Cardiac muscle cell (in vitro differentiated cells and primary cell): Measurements from ENCODE around the gene TSPYL2. TPM values are rescaled to one million over a fixed set of nuclear protein-coding genes. Genes with fewer than 3 reads are reported as not detected.
A peak's percentile ranks its signal among the peaks of the same experiment; 100 is the strongest.

Source experiments
- DNase-seq, 2 donors: peaks; one replicate each; pipeline versions ENCODE4 v3.0.0 to v3.0.0-alpha.2; 2010 to 2017; ENCODE audit warnings: low read depth in 1 of 2, low spot score in 1 of 2
- H3K27ac ChIP-seq: fragments of 200-600 bp; sonication (generic); 2 replicates; pipeline ENCODE4 v1.5.1; 2016
- H3K27me3 ChIP-seq: fragments of 200-600 bp; sonication (generic); 2 replicates; pipeline ENCODE4 v1.6.0; 2016; ENCODE audit warnings: control low read depth
- H3K36me3 ChIP-seq: fragments of 200-600 bp; sonication (generic); 2 replicates; pipeline ENCODE4 v1.5.1; 2016; ENCODE audit warnings: control low read depth
- H3K4me1 ChIP-seq: fragments of 200-600 bp; sonication (generic); 2 replicates; pipeline ENCODE4 v1.8.1; 2017; ENCODE audit warnings: low read depth, mild to moderate bottlenecking, mixed run types
- H3K4me3 ChIP-seq: fragments of 200-600 bp; sonication (generic); 2 replicates; pipeline ENCODE4 v1.5.1; 2016; ENCODE audit warnings: mild to moderate bottlenecking
- H3K9me3 ChIP-seq: fragments of 200-600 bp; sonication (generic); 2 replicates; pipeline ENCODE4 v1.5.1; 2017; ENCODE audit warnings: low read depth, mild to moderate bottlenecking, control low read depth
- polyA plus RNA-seq: library from polyadenylated mRNA; unstranded; fragments of >200 nt; fragmentation: Nextera tagmentation; extraction: Ambion mirVana; gene quantifications from 2 replicates; pipeline ENCODE4 v1.2.1, GENCODE V29; 2016
- total RNA-seq: library from RNA; depleted of rRNA; stranded (reverse); fragments of >200 nt; gene quantifications from 2 replicates; pipeline ENCODE4 v1.2.3, GENCODE V29; 2016
- TF ChIP-seq, protein P1 (sequence below): IDR thresholded peaks from 2 replicates; pipeline ENCODE4 v1.5.1; 2012; ENCODE audit warnings: low read depth, mild to moderate bottlenecking, low read length

The TSPYL2 gene
- total and polyA plus RNA-seq, 2 experiments from 2014 or later, result 36.8 to 50.8 TPM

DNA sequence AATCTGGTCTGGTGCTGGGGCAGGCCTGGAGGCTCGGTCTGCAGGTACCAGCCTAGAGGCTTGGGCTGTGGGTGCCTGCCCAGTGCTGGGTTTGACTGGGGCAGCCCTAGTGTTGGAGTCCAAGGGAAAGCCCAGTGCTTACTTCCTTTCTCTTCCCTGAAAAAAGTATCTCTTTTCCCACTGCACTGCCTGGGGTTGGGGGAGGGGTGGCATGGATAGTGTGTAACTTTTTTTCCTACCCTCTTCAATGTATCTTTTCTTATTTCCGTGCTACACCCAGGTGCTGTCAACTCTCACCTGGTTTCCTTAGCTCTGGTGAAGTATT is 33.3 kb downstream of the TSPYL2 start:
- no peak for DNase-seq
- H3K9me3 ChIP-seq, result no peaks in the 10 kb centered on the region
- H3K27ac ChIP-seq, result no peak overlapping the region
- H3K4me3 ChIP-seq, result no peak overlapping the region
- TF ChIP-seq, protein P1, sequence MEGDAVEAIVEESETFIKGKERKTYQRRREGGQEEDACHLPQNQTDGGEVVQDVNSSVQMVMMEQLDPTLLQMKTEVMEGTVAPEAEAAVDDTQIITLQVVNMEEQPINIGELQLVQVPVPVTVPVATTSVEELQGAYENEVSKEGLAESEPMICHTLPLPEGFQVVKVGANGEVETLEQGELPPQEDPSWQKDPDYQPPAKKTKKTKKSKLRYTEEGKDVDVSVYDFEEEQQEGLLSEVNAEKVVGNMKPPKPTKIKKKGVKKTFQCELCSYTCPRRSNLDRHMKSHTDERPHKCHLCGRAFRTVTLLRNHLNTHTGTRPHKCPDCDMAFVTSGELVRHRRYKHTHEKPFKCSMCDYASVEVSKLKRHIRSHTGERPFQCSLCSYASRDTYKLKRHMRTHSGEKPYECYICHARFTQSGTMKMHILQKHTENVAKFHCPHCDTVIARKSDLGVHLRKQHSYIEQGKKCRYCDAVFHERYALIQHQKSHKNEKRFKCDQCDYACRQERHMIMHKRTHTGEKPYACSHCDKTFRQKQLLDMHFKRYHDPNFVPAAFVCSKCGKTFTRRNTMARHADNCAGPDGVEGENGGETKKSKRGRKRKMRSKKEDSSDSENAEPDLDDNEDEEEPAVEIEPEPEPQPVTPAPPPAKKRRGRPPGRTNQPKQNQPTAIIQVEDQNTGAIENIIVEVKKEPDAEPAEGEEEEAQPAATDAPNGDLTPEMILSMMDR, result no peak
- H3K27me3 ChIP-seq, result no peaks in the 10 kb centered on the region
- no peaks in the 10 kb centered on the region for H3K4me1 ChIP-seq
- no peaks in the 10 kb centered on the region for H3K36me3 ChIP-seq

DNA sequence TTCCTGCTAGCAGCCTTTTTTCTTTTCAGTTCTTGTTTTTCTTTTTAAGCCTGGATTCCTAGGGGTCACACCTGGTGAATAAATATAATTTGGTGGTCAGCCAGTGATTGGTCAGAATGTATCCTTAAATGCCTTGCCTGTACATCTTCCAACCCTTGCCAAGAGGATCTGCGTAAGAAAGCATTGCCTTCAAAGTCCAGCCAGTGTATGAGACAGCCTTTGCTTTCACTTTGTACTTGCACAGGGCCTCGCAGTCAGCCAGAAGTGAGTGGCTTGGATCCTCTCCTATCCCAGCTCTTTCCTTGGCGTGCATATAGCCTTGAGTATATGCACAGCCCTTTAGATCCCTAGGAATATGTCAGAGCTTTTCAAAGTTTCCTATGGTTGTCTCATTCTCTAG is 33.9 kb downstream of the TSPYL2 start:
- H3K27ac ChIP-seq, result no peak overlapping the region
- TF ChIP-seq, protein P1, result no peak
- H3K9me3 ChIP-seq, result no peaks in the 10 kb centered on the region
- no peaks in the 10 kb centered on the region for H3K4me1 ChIP-seq
- H3K4me3 ChIP-seq, result no peak overlapping the region
- H3K36me3 ChIP-seq, result no peaks in the 10 kb centered on the region
- no peaks in the 10 kb centered on the region for H3K27me3 ChIP-seq
- DNase-seq, result peak in 1 of 2 donors; percentile 86

DNA sequence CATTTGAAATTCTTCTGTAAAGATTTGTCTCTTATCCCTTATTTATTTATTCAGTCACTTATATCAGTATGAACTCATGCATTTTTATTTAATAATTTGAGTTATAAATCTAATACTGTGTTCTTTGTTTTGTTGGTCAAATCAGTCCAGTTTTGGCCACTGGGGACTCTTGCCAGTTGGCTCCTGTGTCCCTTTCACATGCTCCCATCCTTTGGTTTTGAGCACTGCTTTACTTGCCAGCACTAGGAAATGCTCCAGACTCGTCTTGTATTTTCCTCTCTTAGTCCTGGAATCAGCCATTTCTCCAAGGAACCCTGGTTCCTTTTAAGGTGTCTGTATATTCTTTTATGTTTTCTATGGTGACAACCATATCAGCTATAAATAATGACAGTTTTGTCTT is 39.8 kb downstream of the TSPYL2 start:
- Histone ChIP-seq H3K27ac (no peak overlapping the region), H3K4me1 (no peaks in the 10 kb centered on the region), H3K9me3 (no peaks in the 10 kb centered on the region), H3K36me3 (no peaks in the 10 kb centered on the region), H3K27me3 (no peaks in the 10 kb centered on the region), H3K4me3 (no peak overlapping the region)
- TF ChIP-seq, protein P1, result no peak
- DNase-seq, result no peak

DNA sequence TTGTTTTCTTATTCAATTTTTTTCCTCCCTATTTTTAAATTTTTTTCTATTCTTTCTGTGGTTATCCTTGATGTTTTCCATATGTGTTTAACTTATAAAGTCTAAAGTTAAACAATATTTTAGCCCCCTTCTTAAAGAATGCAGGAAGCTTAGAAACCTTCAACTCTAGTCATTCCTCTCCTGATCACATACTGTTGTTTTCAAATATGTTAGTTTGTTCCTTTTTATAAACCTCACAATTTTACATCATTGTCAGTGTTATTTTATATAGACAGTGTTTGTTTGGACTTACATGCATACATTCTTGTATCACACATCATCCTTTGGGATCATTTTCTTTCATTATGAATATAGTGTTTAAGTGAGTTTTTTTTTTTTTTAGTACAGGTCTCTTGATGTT is 43.3 kb downstream of the TSPYL2 start:
- TF ChIP-seq, protein P1, result no peak

DNA sequence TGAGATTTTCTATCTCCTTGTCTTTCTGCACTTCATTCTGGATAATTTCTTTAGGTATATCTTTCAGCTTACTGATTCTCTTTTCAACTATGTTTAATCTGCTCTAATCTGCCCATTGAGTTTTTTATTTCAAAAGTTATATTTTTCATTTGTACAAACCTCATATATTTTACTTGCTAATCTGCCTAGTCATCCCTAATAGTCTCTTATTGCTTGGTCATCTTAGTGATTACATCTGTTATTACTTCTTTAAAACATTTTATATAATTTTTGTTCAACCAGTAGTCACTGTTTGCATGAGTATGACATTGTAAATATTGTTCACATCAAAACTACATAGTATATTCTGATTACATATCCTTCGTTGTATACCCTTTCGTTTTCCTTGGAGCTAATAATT is 44.2 kb downstream of the TSPYL2 start:
- no peaks in the 10 kb centered on the region for H3K36me3 ChIP-seq
- no peak for DNase-seq
- no peak overlapping the region for H3K4me3 ChIP-seq
- no peaks in the 10 kb centered on the region for H3K4me1 ChIP-seq
- H3K27me3 ChIP-seq, result no peaks in the 10 kb centered on the region
- TF ChIP-seq, protein P1, result no peak
- H3K27ac ChIP-seq, result no peak overlapping the region
- H3K9me3 ChIP-seq, result no peaks in the 10 kb centered on the region

More for the DNA sequence above, 43.3 kb downstream of the TSPYL2 start:
- H3K27ac ChIP-seq, result no peak overlapping the region
- no peaks in the 10 kb centered on the region for H3K27me3 ChIP-seq
- no peaks in the 10 kb centered on the region for H3K9me3 ChIP-seq
- H3K4me3 ChIP-seq, result no peak overlapping the region
- H3K4me1 ChIP-seq, result no peaks in the 10 kb centered on the region
- H3K36me3 ChIP-seq, result no peaks in the 10 kb centered on the region
- no peak for DNase-seq
